HG03432 (cell line): ENCODE data around the gene EVI5.
"Not testable (repeated sequence)": the region's sequence is repeated elsewhere in the genome, so short reads cannot be mapped to it uniquely, and the experiment has no call there.

Source experiments
- ATAC-seq: cut with Tn5 transposase; IDR thresholded peaks from one replicate; pipeline ENCODE4 v1.9.1; 2021; ENCODE audit warnings: mild to moderate bottlenecking, moderate library complexity; ENCODE audit not compliant: unreplicated experiment

Gene EVI5

GRCh38 chr1:92792340-92792782 is 7.5 kb upstream of the EVI5 start:
- ATAC-seq = no peak

- ATAC-seq = no peak
These were observed 6.7 kb upstream of the EVI5 start for GRCh38 chr1:92791487-92792066.

GRCh38 chr1:92790867-92791266 is 6.0 kb upstream of the EVI5 start:
- no peak for ATAC-seq

- no peak for ATAC-seq
These were observed 5.2 kb upstream of the EVI5 start for GRCh38 chr1:92790081-92790480.

GRCh38 chr1:92786111-92786901 is 1.4 kb upstream of the EVI5 start:
- no peak for ATAC-seq

- ATAC-seq = peak; percentile 12
These were observed 778 bp downstream of the EVI5 start for GRCh38 chr1:92784021-92784638.

GRCh38 chr1:92783550-92783949 is 1.4 kb downstream of the EVI5 start:
- not testable (repeated sequence) for ATAC-seq

GRCh38 chr1:92778376-92778775 is 6.5 kb downstream of the EVI5 start:
- no peak for ATAC-seq

- ATAC-seq = no peak
These were observed 10.5 kb downstream of the EVI5 start for GRCh38 chr1:92774407-92774806.

- ATAC-seq = not testable (repeated sequence)
These were observed 11.2 kb downstream of the EVI5 start for GRCh38 chr1:92773749-92774148.

GRCh38 chr1:92769856-92770255 is 15.1 kb downstream of the EVI5 start:
- no peak for ATAC-seq

GRCh38 chr1:92768915-92769314 is 16.0 kb downstream of the EVI5 start:
- no peak for ATAC-seq

GRCh38 chr1:92768296-92768695 is 16.6 kb downstream of the EVI5 start:
- ATAC-seq = no peak

- no peak for ATAC-seq
These were observed 20.8 kb downstream of the EVI5 start for GRCh38 chr1:92764116-92764515.

GRCh38 chr1:92762355-92762754 is 22.6 kb downstream of the EVI5 start:
- ATAC-seq = no peak

- no peak for ATAC-seq
These were observed 25.5 kb downstream of the EVI5 start for GRCh38 chr1:92759361-92759760.

GRCh38 chr1:92756537-92756936 is 28.4 kb downstream of the EVI5 start:
- no peak for ATAC-seq

- no peak for ATAC-seq
These were observed 29.1 kb downstream of the EVI5 start for GRCh38 chr1:92755541-92756461.

- no peak for ATAC-seq
These were observed 30.2 kb downstream of the EVI5 start for GRCh38 chr1:92754719-92755050.

- ATAC-seq = no peak
These were observed 30.7 kb downstream of the EVI5 start for GRCh38 chr1:92754000-92754718.

GRCh38 chr1:92752719-92753118 is 32.2 kb downstream of the EVI5 start:
- no peak for ATAC-seq
